GM21381 (cell line): Measurements from ENCODE around the gene MIOX.

Experiments used
- ATAC-seq: cut with Tn5 transposase; IDR thresholded peaks from one replicate; pipeline ENCODE4 v1.9.1; 2021; ENCODE audit warnings: mild to moderate bottlenecking, moderate library complexity; ENCODE audit not compliant: unreplicated experiment

The MIOX gene

DNA sequence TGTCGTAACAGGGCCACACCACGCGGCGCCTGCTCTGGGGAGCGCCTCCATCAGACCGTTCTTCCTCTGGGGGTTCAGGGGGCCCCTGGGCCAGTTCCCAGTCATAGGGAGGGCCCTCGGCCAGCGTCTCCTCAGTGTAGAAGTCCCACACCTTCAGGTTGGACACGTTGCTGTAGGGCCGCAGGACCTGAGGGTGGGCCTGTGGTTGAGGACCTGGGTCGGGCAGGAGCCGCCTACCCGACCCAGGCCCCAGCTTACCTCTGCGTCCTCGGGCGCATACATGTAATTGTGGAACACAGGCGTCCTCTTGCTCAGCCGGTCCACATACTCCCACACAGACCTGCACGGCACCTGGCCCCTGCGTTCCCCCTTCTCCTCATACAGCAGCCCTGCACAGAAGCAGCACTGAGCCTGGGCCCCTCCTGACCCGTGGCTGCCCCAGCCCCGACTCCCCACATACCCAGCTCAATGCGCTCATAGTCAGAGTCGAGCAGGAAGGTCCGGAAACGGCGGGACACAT lies 32.0 kb upstream of the MIOX start:
- no peak for ATAC-seq

DNA sequence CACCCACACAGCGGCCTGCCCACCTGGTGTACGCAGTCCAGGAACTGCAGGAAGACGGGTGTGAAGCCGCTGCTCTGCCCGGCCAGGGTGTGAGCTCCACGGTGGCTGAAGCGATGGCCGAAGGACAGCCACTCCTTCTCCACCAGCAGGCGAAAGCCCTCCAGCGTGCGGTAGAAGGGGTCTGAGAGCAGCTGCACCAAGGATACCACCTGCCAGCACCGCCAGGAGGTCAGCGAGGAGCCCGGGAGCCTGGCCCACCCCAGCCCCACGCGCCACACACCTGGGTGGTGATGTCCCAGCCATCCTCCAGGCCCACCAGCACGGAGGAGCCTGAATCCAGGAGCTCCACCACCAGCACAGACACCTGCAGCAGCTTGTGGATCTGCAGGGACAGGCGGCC lies 31.5 kb upstream of the MIOX start:
- ATAC-seq = no peak

DNA sequence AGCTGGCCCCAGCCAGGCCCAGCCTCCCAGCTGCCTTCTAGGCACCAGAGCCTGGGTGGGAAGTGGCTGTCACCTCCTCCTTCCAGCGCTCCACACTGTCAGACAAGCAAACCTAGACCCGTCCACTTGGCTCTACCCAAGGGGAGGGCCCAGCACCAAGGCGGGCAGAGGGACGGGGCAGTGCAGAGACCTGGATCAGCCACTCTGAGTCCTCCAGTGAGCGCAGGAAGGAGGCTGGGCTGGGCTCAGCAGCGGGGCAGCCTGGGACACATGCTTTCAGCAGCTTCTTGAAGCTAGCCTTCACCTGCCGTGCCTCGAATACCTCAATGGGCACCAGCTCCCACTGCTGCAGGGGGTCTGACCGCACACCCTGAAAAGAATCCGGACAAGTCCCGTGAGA lies 30.6 kb upstream of the MIOX start:
- no peak for ATAC-seq

DNA sequence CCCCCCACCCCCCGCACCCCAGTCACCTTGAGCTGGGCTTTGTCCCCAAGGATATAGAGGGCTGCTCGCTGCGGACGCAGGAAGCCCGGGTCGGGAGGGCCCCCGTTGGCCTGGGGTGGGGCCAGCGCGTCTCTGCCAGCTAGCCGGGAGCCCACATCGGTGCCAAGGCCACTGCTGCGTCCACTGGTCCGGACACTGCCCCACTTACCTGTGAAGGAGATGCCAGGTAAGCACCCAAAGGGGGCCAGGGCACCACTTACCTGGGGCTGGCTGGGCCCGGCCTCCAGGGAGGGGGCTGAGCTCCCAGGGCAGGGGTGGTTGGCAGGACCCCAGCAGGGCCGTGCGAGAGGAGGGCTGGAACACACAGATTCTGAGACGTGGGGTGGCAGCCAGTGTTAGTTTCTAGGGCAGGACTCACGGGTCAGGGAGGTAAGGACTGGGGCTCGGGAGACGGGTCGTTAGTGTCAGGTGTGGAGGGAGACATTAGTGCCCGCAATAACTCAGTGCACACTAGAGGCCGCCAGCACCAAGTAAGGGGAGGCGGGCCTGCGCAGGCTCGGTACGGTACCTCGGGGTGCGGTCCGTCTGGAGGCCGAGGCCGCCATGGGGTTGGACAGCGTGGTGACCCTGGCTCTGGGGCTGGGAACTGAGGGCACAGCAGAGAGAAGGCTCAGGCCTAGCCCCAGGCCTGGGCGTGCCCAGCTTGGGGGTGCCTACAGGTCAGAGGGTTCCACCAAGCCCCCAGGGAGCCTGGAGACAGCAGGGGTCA lies 30.0 kb upstream of the MIOX start:
- ATAC-seq = no peak

DNA sequence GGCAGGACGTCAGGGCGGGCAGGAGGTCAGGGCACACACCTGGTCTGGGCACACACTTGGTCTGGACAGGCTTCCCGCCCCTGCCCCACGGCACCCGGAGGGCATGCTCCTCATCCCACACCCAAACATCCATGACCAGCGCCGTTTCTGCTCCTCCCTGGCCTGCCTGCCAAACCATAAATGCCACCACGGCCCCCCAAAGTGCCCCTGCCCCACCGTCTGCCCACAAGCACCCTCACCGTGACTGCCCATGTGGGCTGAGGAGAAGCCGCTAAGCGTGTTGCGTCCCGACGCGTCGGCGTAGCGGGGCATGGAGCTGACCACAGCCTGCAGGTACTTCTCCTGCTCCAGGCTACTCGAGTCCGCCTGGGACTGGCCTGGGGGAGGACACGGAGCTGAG lies 27.6 kb upstream of the MIOX start:
- no peak for ATAC-seq

DNA sequence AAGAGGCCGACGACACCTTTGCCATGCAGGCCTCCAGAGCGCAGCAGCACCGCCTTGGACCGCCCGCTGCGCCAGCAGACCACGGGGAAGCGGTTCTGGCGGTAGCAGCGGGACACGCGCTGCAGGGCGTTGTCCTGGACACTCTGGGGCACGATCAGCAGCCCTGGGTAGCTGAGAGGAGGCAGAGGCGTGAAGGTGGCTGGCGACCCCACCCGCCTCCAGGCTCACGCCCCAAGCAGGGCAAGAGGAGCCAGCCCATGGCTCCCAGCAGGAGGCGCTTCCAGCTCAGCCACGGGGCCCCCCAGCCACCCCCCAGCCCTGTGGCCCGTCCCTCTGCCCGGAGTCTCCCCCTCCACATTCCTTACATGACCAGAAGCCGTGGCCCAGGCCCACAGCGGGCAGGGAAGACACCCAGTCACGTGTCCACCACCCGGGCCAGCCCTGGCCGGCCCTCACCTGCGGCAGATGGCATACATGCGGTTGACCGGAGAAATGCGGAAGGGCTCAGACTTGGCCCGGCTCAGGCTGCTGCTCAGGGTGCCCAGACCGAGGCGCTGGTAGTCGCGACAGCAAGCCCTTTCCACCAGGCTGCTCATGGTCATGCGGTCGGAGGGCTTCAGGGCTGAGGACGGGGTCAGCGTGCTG lies 27.0 kb upstream of the MIOX start:
- ATAC-seq = no peak

DNA sequence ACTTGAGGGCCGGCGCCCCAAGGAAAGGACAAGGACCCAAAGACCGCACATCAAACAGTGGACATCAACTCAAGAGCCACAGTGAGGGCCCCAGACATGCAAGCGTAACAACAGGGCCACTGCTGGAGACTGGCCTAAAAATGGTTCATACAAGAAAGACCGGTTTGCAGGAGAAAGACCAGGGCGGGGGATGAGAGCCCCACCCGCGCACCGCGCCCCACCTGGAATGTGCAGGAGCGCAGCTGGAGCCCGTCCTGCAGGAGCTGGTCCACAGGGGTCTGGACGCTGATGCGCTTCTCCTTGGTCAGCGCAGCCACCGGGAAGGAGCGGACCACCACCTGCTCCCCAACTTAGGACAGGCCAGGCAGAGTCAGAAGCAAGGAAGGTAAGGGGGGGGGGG lies 25.7 kb upstream of the MIOX start:
- ATAC-seq = no peak

DNA sequence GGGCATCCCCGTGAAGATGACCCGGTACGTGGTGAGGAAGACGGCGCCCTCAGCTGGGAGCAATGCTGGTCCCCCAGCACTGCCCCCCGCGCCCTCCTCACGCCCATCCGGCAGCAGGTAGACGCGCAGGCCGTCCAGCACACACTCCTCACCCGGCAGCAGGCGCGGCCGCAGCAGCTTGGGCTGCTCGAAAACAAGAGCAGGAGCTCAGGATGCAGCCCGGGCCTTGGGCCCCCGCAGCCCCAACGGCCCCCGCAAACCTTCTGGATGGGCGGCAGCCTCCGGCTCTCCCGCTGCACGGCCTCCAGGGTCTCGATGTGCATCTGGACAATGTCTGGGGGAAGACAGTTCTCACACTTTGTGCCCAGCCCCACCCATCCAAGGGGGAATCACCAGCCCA lies 25.1 kb upstream of the MIOX start:
- no peak for ATAC-seq

DNA sequence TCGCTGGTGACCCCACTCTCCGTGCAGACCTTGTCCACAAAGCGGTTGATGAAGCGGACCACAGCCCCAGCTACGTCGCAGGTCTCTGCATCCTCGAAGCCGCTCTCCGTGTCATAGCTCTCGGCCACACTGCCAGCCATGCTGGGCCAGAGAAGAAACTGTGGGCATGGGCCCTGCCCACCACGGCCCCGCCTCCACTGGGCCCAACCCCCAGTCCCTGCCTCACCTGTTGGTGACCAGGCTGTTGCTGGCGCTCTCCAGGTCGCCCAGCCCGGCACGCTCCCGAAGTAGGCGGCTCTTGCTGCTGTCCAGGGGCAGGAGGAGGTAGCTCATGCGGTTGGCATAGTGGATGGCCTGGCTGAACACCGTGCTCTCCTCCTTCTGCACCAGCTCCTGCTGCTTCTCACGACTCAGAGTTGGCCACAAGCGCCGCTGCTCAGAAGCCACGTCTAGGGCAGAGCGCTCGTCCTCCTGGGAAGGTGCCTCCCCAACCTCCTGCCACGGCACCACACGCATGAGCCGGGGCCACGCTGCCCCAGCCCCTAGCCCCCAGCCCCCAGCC lies 24.6 kb upstream of the MIOX start:
- no peak for ATAC-seq

DNA sequence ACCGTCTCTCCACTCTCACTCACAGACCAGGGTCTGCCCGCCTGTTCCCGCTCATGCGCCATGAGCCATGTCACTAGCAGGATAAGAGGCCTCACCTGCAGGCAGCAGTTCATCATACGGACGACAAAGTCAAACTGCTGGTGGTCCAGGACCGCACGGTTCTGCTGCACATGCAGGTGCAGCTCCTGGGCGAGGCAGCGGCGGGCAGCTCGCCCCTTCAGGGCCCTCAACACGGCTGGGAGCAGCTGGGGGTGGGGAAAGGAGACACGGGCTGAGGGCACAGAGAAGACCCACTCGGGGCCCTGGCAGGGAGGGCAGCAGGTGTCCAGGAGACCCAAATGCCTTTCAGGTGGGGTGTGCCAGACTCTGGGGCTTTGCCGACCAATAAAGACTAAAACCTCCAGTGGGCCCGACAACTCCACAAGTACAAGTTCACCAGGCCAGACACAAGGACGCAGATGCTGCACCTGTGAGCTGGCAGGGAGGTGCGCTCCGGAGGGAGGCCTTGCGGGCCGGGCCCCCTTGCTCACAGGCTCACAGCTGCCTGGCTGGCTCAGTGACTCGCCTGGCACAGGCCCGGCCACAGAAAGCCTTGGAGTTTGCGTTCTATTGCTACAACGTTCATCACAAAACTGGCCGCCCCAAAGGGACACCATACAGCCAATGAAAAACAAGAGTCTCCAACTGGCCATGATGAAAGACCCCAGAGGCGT lies 23.3 kb upstream of the MIOX start:
- ATAC-seq = no peak

DNA sequence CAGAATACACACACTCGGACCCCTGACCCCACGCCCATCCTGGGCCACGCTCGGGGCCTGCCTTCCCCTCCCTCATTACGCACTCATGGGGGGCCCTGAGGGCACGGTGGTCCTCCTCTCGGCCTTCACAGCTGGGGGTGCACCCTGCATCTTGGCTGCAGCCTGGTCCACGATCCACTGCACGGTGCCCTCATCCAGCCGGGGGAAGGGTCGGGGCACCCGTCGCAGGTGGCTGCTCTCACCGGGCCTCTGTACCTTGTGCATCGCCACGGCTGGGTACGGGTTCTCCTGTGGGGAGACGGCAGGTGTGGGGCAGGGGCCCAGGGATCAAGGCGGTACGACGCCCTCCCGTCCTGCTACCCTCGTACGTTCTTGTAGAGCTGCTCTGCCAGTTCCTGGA lies 22.2 kb upstream of the MIOX start:
- no peak for ATAC-seq

DNA sequence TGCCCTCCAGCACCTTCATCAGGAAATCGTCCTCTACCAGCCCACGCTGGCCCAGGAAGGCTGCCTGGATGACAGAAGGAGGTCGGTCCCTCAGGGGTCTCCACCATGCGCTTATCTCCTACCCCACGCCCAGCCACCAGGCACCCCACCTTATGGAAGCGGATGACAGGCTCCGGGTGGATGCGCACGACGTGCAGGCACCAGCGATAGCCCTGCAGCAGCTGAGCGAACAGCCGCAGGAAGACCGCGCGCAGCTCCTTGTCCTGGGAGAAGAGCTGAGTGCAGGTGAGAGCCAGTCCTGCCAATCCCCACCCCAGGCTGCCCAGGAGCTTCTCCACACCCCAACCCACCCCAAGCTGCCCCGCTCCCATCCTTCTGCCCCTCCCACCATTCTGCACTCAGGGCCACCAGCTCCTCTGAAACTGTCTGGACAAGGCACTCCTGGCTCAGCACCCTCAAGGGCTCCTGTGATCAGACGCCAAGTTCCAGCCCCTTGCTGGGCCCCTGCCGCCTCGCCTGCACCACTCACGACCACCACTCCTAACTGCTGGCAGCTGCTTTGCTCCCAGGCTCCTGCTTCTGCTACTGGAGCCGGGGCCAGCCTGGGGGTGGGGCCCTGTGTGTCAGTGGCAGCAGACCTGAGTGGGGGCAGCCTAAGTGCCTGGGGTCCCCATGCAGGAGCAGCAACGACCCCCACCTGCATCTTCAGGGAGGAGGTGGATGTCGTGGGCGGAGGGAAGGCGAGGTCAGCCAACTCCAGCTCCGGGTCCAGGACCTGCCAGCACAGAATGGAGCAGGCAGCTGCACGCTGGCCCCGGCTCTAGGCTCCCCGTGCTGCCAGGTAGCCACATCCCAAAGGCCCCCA lies 21.4 kb upstream of the MIOX start:
- no peak for ATAC-seq

DNA sequence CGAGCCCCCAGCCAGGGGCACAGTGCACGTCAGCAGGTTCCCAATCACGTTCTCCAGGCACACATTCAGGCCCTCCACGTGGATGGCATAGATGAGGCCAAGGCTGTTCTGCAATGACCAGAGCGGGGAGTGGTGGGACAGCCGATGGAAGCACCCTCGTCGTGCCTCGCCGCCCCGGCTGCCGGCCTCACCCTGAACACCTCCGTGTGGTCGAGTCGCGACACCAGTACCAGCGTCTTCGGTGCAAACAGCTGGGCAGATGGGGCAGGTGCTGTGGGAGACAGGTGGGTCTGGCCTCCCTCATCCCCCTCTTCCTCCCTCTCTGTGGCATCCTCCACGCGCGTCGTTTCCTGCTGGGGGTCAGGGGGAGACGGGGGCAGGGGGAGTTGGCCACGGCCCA lies 19.3 kb upstream of the MIOX start:
- no peak for ATAC-seq

DNA sequence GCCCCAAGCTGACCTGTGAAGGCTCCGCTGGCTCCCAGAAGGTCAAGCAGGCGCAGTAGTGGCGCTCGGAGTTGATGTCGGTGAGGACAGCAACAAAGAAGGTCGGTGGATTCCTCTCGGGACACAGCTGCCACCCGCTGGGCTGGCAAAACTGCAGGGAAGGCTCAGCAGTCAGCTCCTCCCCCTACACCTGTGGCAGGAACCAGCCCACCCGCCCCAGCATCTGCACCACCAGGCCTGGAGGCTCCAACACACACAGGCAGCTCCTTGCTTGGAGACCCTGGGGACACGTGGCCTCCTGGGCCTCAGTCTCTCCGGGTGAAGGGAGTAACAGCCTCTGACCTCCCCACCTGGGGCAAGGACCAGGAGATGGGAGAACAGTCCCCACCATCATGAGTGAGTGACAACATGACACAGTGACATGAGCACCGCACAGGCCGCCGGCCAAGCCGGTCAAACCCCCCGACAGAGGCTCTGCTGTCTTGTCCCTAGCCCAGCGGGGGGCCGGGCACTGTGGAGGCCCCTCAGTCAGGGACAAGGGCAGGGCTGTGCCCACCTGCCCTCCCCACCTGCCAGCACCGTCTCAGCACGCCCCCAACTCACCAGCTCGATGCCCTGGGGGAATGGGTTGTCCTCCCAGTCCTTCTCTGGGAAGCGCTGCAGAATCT lies 18.8 kb upstream of the MIOX start:
- ATAC-seq = no peak

DNA sequence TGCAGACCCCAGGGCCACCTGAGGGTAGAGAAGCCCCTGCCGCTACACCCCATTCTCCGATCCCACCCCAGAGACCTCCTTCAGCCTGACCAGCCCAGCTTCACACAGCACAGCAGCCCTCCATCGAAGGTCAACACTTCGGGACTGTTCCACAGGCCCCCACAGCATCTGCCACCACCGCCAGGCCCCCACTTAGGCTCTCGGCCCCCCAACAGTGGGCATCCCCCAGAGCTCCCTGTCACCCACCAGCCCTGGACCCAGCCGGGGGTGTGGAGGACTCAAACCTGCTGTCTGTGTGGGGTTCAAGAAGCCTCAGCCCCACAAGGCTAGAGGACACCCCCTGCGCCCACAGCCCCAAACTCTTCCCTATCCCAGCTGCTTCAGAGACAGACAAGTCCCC lies 18.0 kb upstream of the MIOX start:
- no peak for ATAC-seq

DNA sequence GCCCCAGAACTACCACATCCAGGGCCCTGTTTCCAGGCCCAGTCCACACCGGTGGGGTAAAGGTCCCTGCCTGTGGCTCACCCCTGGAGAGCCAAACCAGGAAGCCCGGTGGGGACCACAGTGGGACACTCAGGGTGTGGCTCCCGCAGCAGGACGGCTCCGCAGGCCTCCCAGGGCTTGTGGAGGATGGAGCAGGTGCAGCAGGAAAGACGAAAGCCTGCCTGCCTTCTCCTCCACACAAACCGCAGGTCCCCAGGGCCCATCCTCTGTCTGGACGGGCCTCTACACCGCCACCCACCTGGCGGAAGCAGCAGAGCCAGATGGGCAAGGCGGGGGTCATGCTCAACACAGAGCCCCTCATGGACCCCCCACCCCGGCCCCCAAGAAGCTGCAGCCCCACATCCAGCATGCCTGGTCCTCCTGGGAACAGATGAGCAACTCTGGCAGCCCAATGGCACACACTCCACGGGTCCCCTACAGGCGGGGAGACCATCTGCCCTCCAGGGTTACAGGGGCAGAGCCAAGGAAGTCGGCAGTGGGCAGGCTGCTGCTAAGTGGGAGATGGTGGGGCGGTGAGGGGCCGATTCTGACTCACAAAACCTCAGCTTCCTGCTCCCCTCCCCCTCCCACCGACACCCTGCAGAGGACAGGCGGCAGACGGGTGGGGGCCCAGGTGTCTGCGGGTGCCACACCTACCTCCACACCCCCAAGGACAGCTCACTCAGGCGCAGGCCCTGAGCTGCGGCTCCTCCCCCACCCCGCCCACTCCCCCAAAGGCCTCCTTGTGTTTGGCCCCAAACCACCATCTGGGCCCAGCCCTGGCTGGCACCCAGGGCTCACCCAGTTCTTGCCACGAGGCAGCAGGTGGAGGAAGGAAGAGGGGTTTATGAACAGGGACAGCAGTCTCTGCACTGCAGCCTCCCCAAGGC lies 17.0 kb upstream of the MIOX start:
- peak; percentile 54 for ATAC-seq

DNA sequence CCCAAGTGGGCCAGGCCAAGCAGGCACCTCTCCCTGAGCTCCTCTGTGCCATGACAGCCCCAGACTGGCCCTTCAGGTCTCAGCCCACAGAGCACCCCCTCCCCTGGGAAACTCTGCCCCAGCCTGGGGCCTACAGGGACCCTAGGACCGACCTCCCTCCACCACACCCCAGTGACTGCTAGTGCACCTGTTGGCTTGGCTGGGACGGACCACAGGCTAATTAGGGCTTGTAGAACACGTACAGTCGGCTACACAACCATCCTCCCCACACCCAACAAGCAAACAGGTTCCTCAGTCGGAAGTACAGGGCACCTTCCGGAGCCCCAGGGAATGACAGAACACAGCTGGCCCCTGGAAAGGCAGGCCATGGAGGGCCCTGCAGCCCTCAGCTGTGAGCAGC lies 16.2 kb upstream of the MIOX start:
- no peak for ATAC-seq

DNA sequence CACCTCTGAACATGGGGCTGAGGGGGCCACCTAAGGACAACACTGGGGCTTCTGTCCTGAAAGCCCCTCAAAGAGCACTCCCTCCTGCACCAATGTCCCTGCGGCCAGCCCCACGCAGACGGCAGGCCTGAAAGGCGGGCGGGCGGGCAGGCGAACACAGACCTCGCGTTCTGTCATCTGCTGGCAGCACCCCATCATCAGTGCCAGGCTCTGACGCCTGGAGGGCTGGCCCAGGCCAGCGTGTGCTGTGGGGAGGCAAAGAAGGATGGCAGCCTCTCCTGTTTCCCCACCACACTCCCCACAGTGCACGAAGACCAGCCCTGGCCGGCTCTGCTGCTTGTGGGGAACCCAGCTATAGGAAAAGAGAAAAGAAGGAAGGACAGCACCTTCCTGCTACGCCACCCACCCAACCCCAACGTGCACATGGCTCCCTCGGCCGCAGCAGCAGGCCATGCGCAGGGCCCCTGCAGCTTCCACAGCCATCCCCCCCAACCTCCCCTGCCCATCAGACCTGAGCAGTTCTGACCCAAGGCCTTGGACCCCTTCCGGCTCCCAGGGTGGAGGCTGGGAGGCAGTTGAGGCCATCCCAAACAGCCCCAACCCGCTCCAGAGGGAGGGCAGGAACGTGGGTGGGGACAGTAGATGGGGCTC lies 15.3 kb upstream of the MIOX start:
- ATAC-seq = no peak

DNA sequence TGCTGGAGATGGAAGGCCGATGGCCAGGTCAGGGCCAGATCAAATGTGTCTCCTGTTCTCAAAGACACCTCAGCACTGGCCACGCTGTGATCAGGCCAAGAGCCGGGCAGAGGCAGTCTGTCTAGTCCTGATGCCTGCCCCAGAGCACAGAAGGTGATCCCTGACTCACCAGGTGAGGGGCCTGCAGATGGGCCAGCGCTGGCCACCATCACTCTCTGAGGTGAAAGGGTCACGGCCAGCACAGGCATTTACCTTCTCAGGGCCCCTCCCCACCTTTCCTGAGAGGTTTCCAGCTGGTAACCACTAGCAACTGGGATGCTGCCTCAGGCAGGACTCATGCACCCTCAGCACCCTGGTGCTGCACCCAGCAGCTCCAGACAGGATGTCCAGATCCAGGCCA lies 14.7 kb upstream of the MIOX start:
- no peak for ATAC-seq
